ENCODE results near the gene SPAG16.

The SPAG16 gene

GRCh38 chr2:214265991-214266489 lies 981.8 kb downstream of the SPAG16 start:
- peak; percentile 35 for DNase-seq (ENCODE audit: low read depth)

GRCh38 chr2:214277880-214278279 lies 993.6 kb downstream of the SPAG16 start:
- DNase-seq (ENCODE audit: low read depth): no peak

GRCh38 chr2:214286011-214286410 lies 1001.7 kb downstream of the SPAG16 start:
- DNase-seq (ENCODE audit: low read depth): no peak

- no peak for DNase-seq (ENCODE audit: low read depth)
Observed at GRCh38 chr2:214293593-214293992, 1009.3 kb downstream of the SPAG16 start.

GRCh38 chr2:214294426-214294825 lies 1010.2 kb downstream of the SPAG16 start:
- no peak for DNase-seq (ENCODE audit: low read depth)

- DNase-seq (ENCODE audit: low read depth): no peak
Observed at GRCh38 chr2:214297423-214297822, 1013.2 kb downstream of the SPAG16 start.

GRCh38 chr2:214310319-214310718 lies 1026.1 kb downstream of the SPAG16 start:
- peak; percentile 9 for DNase-seq (ENCODE audit: low read depth)

- no peak for DNase-seq (ENCODE audit: low read depth)
Observed at GRCh38 chr2:214311031-214311533, 1026.8 kb downstream of the SPAG16 start.

- DNase-seq (ENCODE audit: low read depth): peak; percentile 15
Observed at GRCh38 chr2:214311931-214312749, 1027.9 kb downstream of the SPAG16 start.

GRCh38 chr2:214315324-214315723 lies 1031.1 kb downstream of the SPAG16 start:
- DNase-seq (ENCODE audit: low read depth): no peak

- DNase-seq (ENCODE audit: low read depth): no peak
Observed at GRCh38 chr2:214320211-214320610, 1035.9 kb downstream of the SPAG16 start.

GRCh38 chr2:214322662-214323061 lies 1038.4 kb downstream of the SPAG16 start:
- DNase-seq (ENCODE audit: low read depth): peak; percentile 5

GRCh38 chr2:214325404-214325803 lies 1041.1 kb downstream of the SPAG16 start:
- no peak for DNase-seq (ENCODE audit: low read depth)

- DNase-seq (ENCODE audit: low read depth): no peak
Observed at GRCh38 chr2:214328941-214329340, 1044.7 kb downstream of the SPAG16 start.

GRCh38 chr2:214341646-214342045 lies 1057.4 kb downstream of the SPAG16 start:
- DNase-seq (ENCODE audit: low read depth): peak; percentile 31

GRCh38 chr2:214358506-214358905 lies 1074.2 kb downstream of the SPAG16 start:
- DNase-seq (ENCODE audit: low read depth): no peak

- DNase-seq (ENCODE audit: low read depth): no peak
Observed at GRCh38 chr2:214361116-214361515, 1076.9 kb downstream of the SPAG16 start.

GRCh38 chr2:214365549-214365948 lies 1081.3 kb downstream of the SPAG16 start:
- no peak for DNase-seq (ENCODE audit: low read depth)

GRCh38 chr2:214367171-214367570 lies 1082.9 kb downstream of the SPAG16 start:
- no peak for DNase-seq (ENCODE audit: low read depth)

GRCh38 chr2:214376618-214377285 lies 1092.5 kb downstream of the SPAG16 start:
- no peak for DNase-seq (ENCODE audit: low read depth)

GRCh38 chr2:214377286-214377624 lies 1093.0 kb downstream of the SPAG16 start:
- DNase-seq (ENCODE audit: low read depth): peak; percentile 37

GRCh38 chr2:214378455-214379103 lies 1094.3 kb downstream of the SPAG16 start:
- DNase-seq (ENCODE audit: low read depth): no peak

GRCh38 chr2:214379227-214379626 lies 1095.0 kb downstream of the SPAG16 start:
- DNase-seq (ENCODE audit: low read depth): peak; percentile 3

All from iris pigment epithelial cell (primary cell).